Adrenal gland (tissue), 12 donors: Measurements from ENCODE around the gene SOX13. TPM values are rescaled to one million over a fixed set of nuclear protein-coding genes. Genes with fewer than 3 reads are reported as not detected.

Experiments
- DNase-seq, 7 donors: peaks; one replicate each; pipeline ENCODE4 v3.0.0-alpha.2; 2019 to 2020
- H3K27ac ChIP-seq, 5 donors: fragments of 200-600 bp; sonication (generic) in 4 of 5; 1 replicate in 3 of 5; 2 replicates in 2 of 5; pipeline versions ENCODE4 v1.5.1 to v1.8.0; 2016 to 2020; ENCODE audit warnings: mild to moderate bottlenecking in 1 of 5
- H3K27me3 ChIP-seq: fragments of 200-600 bp; 2 replicates; pipeline ENCODE4 v1.8.0; 2021
- H3K36me3 ChIP-seq, 2 donors: fragments of 200-600 bp; replicated peaks in 1 of 2; 1 replicate in 1 of 2; 2 replicates in 1 of 2; pipeline versions ENCODE4 v1.5.1 to v1.8.0; 2018 to 2022
- H3K4me1 ChIP-seq, 2 donors: fragments of 200-600 bp; replicated peaks in 1 of 2; 1 replicate in 1 of 2; 2 replicates in 1 of 2; pipeline versions ENCODE4 v1.5.1 to v1.8.0; 2018 to 2021
- H3K4me3 ChIP-seq, 4 donors: fragments of 200-600 bp; sonication (generic) in 3 of 4; one replicate each; pipeline ENCODE4 v1.5.1; 2016 to 2018
- H3K9me3 ChIP-seq, 3 donors: fragments of 200-600 bp; sonication (generic) in 1 of 3; replicated peaks in 1 of 3; 1 replicate in 2 of 3; 2 replicates in 1 of 3; pipeline versions ENCODE4 v1.5.1 to v1.8.0; 2016 to 2021
- POLR2A ChIP-seq, 2 donors: fragments of 450-650 bp; IDR thresholded peaks; one replicate each; pipeline ENCODE4 v1.6.1; 2017; ENCODE audit warnings: antibody characterized with exemption in 2 of 2, mild to moderate bottlenecking in 2 of 2, moderate library complexity in 1 of 2
- WGBS, 4 donors: extraction: QIAGEN DNeasy Blood & Tissue Kit in 2 of 4; methylation state at CpG; one replicate each; pipeline versions ENCODE4 v1.1.5 to v1.1.7; 2013 to 2017; 5-methylcytosine and 5-hydroxymethylcytosine counted together
- intact Hi-C, 2 donors: fragments of 100-400 bp; cut with DNase I; formaldehyde crosslinking; loops; one replicate each; pipeline versions ENCODE4 v1.14.1 to v1.15.0; 2022 to 2023
- polyA plus RNA-seq, 3 donors: library from polyadenylated mRNA; stranded (reverse); fragments of 200-250 nt in 2 of 3; fragments of 350-450 nt in 1 of 3; fragmentation: Illumina TruSeq in 1 of 3; extraction: RNeasy Lipid Tissue Mini Kit (QIAGEN cat#74804) in 1 of 3; gene quantifications; one replicate each; pipeline ENCODE4 v1.2.3, GENCODE V29; 2013 to 2014
- total RNA-seq, 9 donors: library from RNA; depleted of rRNA in 4 of 9; stranded (reverse); fragments of >200 nt in 4 of 9; fragments of 120-200 nt in 1 of 9; fragmentation: NEBNext Ultra II Directional in 1 of 9; extraction: Animal tissue kit (Norgen Biotek cat#: 25700) in 1 of 9; gene quantifications; one replicate each; pipeline versions ENCODE4 v1.1.0 to v1.2.4, GENCODE V29; 2013 to 2023
- TF ChIP-seq, protein P1 (sequence below), 6 experiments: fragments of 450-650 bp in 4 of 6; fragments of 200-600 bp in 2 of 6; sonication (generic) in 1 of 6; IDR thresholded peaks; 1 replicate in 5 of 6; 2 replicates in 1 of 6; pipeline versions ENCODE4 v1.5.1 to v1.8.0; 2016 to 2021; ENCODE audit warnings: antibody characterized with exemption in 6 of 6, mild to moderate bottlenecking in 2 of 6, moderate library complexity in 1 of 6
- donor health status: healthy with polysubstance abuse.
- donor health status: Bipolar disorder and iron deficiency.
- donor health status: DM: yes; HTN: yes; CAD: no.
- donor health status: DM: no; HTN: no; CAD: no.
- donor health status: DM: no; HTN: no; CAD: no.
- donor health status: DM: yes; HTN: yes; CAD: no.

The SOX13 gene
- total and polyA plus RNA-seq, 12 donors: 4.2 to 44.5 (median 25.6) TPM

- peaks cover 3 to 12% of the 10 kb centered on the region in 2 donors for H3K4me1 ChIP-seq
- no peaks in the 10 kb centered on the region for H3K36me3 ChIP-seq
- intact Hi-C loops: no loop called here
- TF ChIP-seq POLR2A (IDR thresholded peaks at IDR 0.05): no peak
- TF ChIP-seq, protein P1, sequence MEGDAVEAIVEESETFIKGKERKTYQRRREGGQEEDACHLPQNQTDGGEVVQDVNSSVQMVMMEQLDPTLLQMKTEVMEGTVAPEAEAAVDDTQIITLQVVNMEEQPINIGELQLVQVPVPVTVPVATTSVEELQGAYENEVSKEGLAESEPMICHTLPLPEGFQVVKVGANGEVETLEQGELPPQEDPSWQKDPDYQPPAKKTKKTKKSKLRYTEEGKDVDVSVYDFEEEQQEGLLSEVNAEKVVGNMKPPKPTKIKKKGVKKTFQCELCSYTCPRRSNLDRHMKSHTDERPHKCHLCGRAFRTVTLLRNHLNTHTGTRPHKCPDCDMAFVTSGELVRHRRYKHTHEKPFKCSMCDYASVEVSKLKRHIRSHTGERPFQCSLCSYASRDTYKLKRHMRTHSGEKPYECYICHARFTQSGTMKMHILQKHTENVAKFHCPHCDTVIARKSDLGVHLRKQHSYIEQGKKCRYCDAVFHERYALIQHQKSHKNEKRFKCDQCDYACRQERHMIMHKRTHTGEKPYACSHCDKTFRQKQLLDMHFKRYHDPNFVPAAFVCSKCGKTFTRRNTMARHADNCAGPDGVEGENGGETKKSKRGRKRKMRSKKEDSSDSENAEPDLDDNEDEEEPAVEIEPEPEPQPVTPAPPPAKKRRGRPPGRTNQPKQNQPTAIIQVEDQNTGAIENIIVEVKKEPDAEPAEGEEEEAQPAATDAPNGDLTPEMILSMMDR (IDR thresholded peaks at IDR 0.05): no peak
- peak overlapping the region in 2 of 4 donors; percentile 23 to 70 for H3K4me3 ChIP-seq
- peak overlapping the region in 3 of 5 donors; percentile 6 to 82 (median 73) for H3K27ac ChIP-seq
- DNase-seq: no peak
- 33 to 56% (median 35%) methylated on average over 17 to 33 of the region's 33 CpGs for WGBS, 4 donors
- no peaks in the 10 kb centered on the region for H3K27me3 ChIP-seq
- H3K9me3 ChIP-seq: no peaks in the 10 kb centered on the region
Observed at GRCh38 chr1:204150702-204151551, 78.0 kb downstream of the SOX13 start.

DNA sequence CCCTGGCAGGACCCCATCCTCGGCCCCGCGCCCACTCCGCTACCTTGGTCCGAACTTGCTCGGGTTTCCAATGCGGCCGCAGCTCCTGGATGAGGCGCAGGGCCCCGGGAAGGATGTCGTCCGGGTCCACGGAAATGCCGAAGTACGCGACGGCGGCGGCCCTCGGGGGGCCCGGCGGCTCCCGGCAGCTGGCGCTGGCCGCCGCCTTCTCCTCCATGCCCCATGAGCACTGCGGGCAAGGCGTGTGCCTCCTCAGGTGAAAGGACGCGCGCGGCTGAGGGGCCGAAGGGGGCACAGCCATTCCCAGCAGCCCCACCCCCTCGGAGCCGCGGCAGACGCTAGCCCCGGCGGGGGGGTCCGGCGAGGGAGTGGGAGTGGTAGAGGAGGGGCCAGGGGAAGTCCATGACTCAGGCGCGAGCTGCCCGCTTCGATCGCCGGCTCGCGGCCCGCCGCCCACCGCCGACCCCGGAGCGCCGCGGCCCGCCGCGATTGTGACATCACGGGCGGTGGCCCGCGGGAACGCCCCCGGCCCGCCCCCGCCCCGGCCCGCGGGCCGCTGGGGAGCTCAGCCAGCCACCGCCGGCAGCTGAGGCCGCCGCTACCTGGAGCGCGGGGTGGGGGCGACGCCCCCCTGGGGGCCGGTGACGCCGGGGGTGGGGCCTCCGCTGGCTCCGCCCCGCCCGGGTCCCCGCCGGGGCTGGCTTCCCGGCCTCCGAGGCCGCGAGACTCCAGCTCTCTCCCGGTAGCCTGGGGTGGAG, 78.8 kb downstream of the SOX13 start, which contains the start of gene ETNK2:
Gene ETNK2 (minus strand): TSS at position 493 of the 758 bp plus-strand sequence. CDS start 192 bp downstream, at position 301.
- H3K27ac ChIP-seq: peak within 1 kb of the TSS in 3 of 5 donors; percentile 6 to 82 (median 73)
- no peaks in the 10 kb centered on the region for H3K27me3 ChIP-seq
- H3K9me3 ChIP-seq: no peaks in the 10 kb centered on the region
- H3K36me3 ChIP-seq: no peaks in the 10 kb centered on the region
- TF ChIP-seq, protein P1 (IDR thresholded peaks at IDR 0.05): peak in 1 of 6 experiments; percentile 4
- no peak for TF ChIP-seq POLR2A (IDR thresholded peaks at IDR 0.05)
- peaks cover 3 to 12% of the 10 kb centered on the region in 2 donors for H3K4me1 ChIP-seq
- peak; percentile 45 to 73 (median 64) for DNase-seq
- WGBS, 4 donors: 0 to 1% (median 0%) methylated on average over 3 to 94 of the region's 94 CpGs
- intact Hi-C loops: no loop called here
- H3K4me3 ChIP-seq: peak within 1 kb of the TSS in 2 of 4 donors; percentile 28 to 70

GRCh38 chr1:204152310-204153044, 79.6 kb downstream of the SOX13 start:
- Histone ChIP-seq H3K36me3 (no peaks in the 10 kb centered on the region), H3K27me3 (no peaks in the 10 kb centered on the region), H3K27ac (peak overlapping the region in 2 of 5 donors; percentile 73 to 82), H3K4me1 (peaks cover 3 to 12% of the 10 kb centered on the region in 2 donors), H3K4me3 (peak overlapping the region in 2 of 4 donors; percentile 28 to 70), H3K9me3 (no peaks in the 10 kb centered on the region)
- peak in 2 of 7 donors; percentile 8 to 36 for DNase-seq
- WGBS, 4 donors: 17 to 56% (median 27%) methylated on average over 4 to 25 of the region's 25 CpGs
- intact Hi-C loops: no loop called here
- no peak for TF ChIP-seq POLR2A (IDR thresholded peaks at IDR 0.05)
- TF ChIP-seq, protein P1 (IDR thresholded peaks at IDR 0.05): no peak
